ENCODE data around the gene CCDC85A. TPM values are rescaled to one million over a fixed set of nuclear protein-coding genes. Genes with fewer than 3 reads are reported as not detected.

CCDC85A gene
- total and polyA plus RNA-seq, 2 of the 8 experiments (the other 6 are each of a cell fraction or from before 2014, with no cell fraction given), result 0.20 TPM; not detected in 1

- Histone ChIP-seq H3K36me3 (ENCODE audit: control insufficient read depth in 2 of 4, insufficient read depth in 4 of 4, low read length in 3 of 4) (0 out of 8 replicates have a peak, but pooled peaks cover 0 to 2% (median 0%) of the 10 kb centered on the region in 4 experiments), H2BK15ac (ENCODE audit: low read length) (no peak overlapping the region), H3K4me1 (replicated peaks in 1 of 4; ENCODE audit: control insufficient read depth in 3 of 4, insufficient read depth in 4 of 4, low read length in 3 of 4) (no peaks in the 10 kb centered on the region), H2BK120ac (replicated peaks; ENCODE audit: low read depth, low read length) (no peak overlapping the region), H2AFZ (ENCODE audit: low read length) (no peak overlapping the region), H3K23ac (ENCODE audit: insufficient read length) (no peak overlapping the region), H4K91ac (replicated peaks; ENCODE audit: insufficient read length, low read length) (no peak overlapping the region), H4K8ac (ENCODE audit: extremely low read depth, insufficient read depth, low read length) (no peak overlapping the region), H2BK5ac (ENCODE audit: low read depth, low read length) (no peak overlapping the region), H4K5ac (ENCODE audit: insufficient read length, low read depth, low read length) (no peak overlapping the region), H3K9ac (replicated peaks in 1 of 4; ENCODE audit: extremely low read depth in 1 of 4, low read depth in 3 of 4, low read length in 3 of 4) (no peak overlapping the region), H3K27me3 (replicated peaks in 1 of 4; ENCODE audit: control insufficient read depth in 3 of 4, extremely low read depth in 1 of 4, insufficient read depth in 3 of 4, low read length in 3 of 4) (no peaks in the 10 kb centered on the region), H3K4ac (replicated peaks; ENCODE audit: insufficient read length, low read depth, low read length) (no peak overlapping the region), H2AK5ac (ENCODE audit: low read depth, low read length) (no peak overlapping the region), H2BK20ac (ENCODE audit: low read length) (no peak overlapping the region), H3K56ac (replicated peaks; ENCODE audit: insufficient read length, low read depth, low read length) (no peak overlapping the region), H3K27ac (ENCODE audit: low read depth, low read length) (no peak overlapping the region), H3K9me3 (ENCODE audit: insufficient read depth in 2 of 2, low read depth in 1 of 2, low read length in 1 of 2) (0 out of 4 replicates have a peak, but pooled peaks cover 0 to 2% of the 10 kb centered on the region in 2 experiments), H3K14ac (ENCODE audit: insufficient read length) (no peak overlapping the region), H3K79me1 (ENCODE audit: low read depth, low read length) (no peaks in the 10 kb centered on the region), H3K4me2 (ENCODE audit: insufficient read depth in 1 of 2, low read depth in 2 of 2, low read length in 2 of 2) (no peak overlapping the region), H2BK12ac (ENCODE audit: low read depth, low read length) (no peak overlapping the region), H3K18ac (ENCODE audit: extremely low read depth, low read length) (no peak overlapping the region), H3K23me2 (ENCODE audit: low read depth, low read length) (no peaks in the 10 kb centered on the region), H3K79me2 (ENCODE audit: control insufficient read depth in 1 of 2, insufficient read depth in 2 of 2, low read length in 2 of 2) (no peaks in the 10 kb centered on the region), H4K20me1 (replicated peaks in 1 of 2; ENCODE audit: control insufficient read depth in 1 of 2, insufficient read depth in 2 of 2, low read length in 2 of 2) (no peaks in the 10 kb centered on the region), H3K4me3 (ENCODE audit: extremely low read depth in 1 of 4, insufficient read depth in 2 of 4, low read depth in 3 of 4, low read length in 4 of 4) (no peak overlapping the region)
- DNase-seq (ENCODE audit: low read depth in 1 of 2, low spot score in 2 of 2) (no peak), FAIRE-seq (no peak)
- 93% methylated on average over 2 of the region's 2 CpGs; no CpG with 5 or more reads in 1 of the 2 experiments for WGBS, 2 experiments (ENCODE audit: extremely low coverage in 1 of 2, insufficient coverage in 1 of 2, insufficient read length in 1 of 2, insufficient replicate concordance in 2 of 2, low coverage in 1 of 2, low lambda C conversion rate in 2 of 2, missing lambda C conversion rate in 1 of 2)
- CTCF ChIA-PET (ENCODE audit: partially characterized antibody), result no interaction called here
- POLR2A ChIA-PET (ENCODE audit: partially characterized antibody), result no interaction called here
- TF ChIP-seq BACH1 (IDR thresholded peaks at IDR 0.05; ENCODE audit: low read length), result no peak
- no peak for TF ChIP-seq HDAC6 (IDR thresholded peaks at IDR 0.05; ENCODE audit: low read depth, low read length)
- no peak for TF ChIP-seq KDM1A (IDR thresholded peaks at IDR 0.05; ENCODE audit: borderline replicate concordance, low read length)
These were observed 55.2 kb downstream of the CCDC85A start for GRCh38 chr2:56239030-56239429.

All from H1 (cell line).